Embryonic facial prominence (tissue), 1 donor: ENCODE data around the gene UVRAG.

Experiments
- DNase-seq: peaks from one replicate; pipeline ENCODE4 v3.0.0-alpha.2; 2016; ENCODE audit errors: extremely low spot score

UVRAG gene

DNA sequence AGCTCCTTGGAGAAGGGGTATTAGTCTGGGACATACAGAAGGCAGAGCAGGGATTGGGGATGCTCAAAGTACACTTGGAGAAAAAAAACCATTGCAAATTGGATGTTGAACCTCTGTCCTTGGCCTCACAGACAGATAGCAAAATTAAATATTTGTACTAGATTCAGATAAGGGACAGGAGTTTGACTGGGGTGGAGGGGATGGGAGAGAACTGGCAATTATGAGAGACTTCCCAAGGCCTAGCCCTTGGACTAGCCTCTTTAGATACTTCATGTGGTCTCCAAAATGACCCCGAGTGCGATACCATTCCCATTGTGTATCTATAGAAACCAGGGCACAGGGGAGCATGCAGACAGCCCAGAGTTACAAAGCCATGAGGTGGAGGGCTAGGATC, 30.9 kb upstream of the UVRAG start:
- no peak for DNase-seq

DNA sequence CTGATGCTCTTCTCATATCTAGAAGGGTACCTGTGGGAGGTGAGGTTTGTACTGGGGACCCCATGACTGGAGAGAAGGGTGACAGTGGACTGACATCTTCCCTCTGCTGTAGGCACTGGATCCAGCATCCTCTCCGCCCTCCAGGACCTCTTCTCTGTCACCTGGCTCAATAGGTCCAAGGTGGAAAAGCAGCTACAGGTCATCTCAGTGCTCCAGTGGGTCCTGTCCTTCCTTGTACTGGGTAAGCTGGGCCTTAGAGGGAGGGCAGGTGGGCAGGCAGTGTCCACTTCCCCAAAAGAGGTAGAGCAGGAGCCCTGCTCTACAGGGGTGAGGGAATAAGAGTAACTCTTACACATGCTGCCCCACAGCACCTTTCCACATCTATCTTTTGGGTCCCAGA, 30.5 kb upstream of the UVRAG start:
- no peak for DNase-seq

DNA sequence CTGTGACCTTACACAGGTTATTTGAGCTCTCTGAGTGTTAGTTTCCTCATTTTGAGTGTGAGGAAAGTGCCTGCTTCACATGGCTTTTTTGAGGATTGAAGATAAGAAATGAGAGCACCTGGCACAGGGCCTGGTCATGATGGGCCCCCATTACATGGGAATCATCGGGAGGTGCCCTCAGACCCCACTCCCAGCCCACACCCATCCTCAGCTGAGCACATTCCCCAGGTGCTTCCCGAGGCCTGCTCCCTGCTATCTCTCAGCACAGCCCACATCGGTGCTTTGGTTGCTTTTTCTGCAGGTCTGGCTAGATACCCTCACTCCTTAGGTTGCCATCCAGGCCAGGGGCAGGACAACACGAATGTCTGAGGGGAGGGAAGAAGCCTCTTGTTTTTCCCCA, 29.8 kb upstream of the UVRAG start:
- no peak for DNase-seq

DNA sequence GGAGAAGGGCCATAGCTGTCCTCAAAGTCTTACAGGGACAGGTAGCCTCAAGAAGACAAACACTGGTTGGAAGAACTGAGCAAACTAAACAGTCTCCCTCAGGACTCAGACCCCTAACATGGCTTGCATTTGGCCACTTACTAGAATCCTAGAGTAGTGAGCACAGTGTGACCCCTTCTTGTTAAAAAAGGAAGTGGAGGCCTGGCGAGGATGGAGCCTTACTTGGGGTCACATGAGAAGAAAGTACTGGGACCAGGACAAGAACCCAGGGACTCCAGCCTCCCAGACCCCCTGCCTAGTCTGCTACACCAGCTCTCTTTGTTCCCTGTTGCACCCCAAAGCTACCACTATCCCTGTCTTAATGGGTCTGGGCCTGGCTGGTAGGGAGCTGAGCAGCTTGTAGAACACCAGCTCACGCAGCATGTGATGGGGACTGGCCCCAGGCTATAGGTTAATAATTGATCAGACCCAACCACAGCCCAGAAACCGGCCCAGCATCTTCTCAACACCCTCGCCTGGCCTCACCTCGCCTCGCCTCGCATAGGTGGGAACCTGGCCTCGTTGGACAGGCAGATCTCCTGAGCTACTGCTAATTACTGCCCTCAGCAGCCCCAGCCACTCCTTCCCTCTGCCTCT, 28.8 kb upstream of the UVRAG start:
- DNase-seq, result no peak

DNA sequence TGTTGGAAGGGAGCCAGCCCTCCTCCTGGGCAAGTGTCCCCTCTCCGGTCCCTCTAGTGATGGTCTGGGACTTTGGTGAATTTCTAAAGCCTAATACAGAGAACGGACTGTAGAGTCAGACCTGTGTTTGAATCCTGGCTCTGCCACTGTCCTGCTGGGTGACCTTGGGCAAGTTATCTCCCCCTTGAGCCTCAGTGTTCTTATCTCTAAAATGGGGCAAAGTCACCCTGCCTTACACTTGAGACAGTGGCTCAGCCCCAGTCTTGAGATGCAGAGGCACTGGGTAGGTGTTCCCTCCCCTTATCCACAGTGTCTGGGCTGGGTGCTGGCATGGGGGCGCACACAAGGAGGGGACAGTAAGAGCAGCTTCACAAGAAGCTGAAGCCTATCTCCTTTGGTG, 25.5 kb upstream of the UVRAG start:
- DNase-seq, result no peak

DNA sequence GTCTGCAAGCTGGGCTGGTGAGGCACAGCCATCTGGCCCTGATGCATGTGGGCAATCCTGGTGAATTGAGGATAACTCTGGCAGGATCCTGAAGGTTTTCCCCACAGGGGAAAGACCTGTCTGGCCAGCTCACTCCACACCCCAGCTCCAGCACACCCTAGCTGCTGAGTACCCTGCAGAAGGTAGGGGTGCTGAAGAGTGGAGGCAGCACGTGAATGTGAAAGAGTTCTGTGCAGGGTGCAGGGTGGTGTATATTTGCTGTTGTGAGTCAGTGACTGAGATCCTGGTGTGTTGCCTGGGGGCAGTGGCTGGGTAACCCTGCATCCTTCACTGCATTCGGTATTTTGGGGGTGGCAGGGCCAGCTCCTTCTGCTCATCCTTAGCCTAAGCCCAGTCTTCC, 24.0 kb upstream of the UVRAG start:
- DNase-seq, result no peak

DNA sequence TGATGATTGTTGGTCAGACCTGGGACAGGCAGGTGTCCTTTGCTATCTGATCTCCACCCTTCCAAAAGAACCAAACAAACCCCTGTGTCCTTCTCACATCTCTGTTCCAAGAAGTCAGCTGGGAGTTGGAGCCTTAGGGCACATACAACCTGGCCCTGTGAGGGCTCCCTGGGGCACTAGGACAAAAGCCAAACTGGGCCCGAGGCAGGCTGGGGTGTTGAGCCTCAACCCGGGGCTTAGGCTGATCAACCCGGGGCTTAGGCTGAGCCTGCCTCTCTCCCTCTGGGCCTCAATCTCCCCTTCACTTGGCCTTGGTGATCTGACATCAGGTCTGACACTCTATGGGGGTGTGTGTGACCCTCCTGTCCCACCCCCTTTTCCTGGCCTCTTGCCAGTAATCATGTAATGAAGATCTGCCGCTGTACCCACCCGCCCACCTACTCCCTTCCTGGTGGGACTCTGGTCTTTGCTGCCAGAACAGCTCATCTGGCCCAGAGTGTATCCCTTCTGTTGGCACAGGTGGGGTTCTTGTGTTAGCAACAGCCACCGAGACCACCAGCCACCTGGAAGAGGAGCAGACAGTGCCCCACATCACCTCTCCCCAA, 22.8 kb upstream of the UVRAG start:
- DNase-seq, result no peak

DNA sequence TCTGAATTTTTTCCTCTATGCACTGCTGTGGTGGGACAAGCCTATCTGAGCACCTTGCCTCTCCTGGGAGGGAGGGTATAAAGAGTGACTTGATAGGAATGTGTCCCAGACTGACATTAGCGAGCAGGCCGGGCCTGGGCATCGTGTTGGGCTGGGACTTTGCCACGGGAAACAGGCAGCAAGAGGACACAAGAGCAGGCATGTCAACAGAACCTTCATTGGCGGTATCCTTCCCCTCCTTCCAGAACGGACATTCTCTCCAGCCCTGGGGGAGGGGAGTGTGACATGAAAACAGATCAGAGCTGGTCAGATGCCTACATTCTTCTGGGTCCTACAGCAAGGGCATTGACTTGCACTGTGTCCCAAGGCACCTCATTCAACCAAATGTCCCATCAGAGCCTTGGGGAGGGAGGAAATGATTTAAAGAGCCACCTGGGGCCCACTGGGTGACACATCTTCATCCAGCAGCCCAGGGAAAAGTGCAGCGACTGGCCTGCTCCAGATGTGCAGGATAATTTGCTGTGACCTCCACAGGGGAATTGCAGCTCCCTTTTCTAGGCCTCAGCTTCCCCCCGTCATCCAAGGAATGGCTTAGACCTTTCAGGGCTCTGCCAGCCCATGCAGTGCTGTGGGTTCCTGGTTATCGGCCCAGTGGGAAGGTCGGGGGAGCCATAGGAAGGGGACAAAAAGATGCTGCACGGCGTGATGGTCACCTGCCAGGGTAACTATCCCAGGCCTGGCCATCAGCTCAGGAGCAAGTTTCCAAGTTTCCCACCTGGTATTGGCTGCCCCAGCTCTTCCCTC, 21.8 kb upstream of the UVRAG start:
- DNase-seq, result no peak

DNA sequence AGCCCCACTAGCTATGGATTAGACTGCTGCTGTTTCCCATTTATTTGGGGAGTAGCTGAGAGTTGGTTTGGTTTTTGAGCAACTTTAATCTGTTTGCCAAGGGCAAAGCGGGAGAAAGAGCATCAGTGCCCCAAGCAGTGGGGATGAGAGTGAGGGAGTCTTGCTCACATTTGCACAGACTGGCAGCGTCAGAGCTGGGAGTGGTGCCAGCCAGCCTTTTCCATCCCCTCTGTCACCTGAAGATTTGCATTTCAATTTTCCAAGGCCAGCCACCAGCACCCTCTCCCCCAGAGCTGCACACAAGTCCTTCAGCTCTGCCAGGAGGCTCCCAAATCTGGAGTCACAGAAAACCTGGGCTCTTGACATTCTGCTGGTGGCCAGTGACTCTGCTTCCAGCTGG, 21.0 kb upstream of the UVRAG start:
- no peak for DNase-seq

DNA sequence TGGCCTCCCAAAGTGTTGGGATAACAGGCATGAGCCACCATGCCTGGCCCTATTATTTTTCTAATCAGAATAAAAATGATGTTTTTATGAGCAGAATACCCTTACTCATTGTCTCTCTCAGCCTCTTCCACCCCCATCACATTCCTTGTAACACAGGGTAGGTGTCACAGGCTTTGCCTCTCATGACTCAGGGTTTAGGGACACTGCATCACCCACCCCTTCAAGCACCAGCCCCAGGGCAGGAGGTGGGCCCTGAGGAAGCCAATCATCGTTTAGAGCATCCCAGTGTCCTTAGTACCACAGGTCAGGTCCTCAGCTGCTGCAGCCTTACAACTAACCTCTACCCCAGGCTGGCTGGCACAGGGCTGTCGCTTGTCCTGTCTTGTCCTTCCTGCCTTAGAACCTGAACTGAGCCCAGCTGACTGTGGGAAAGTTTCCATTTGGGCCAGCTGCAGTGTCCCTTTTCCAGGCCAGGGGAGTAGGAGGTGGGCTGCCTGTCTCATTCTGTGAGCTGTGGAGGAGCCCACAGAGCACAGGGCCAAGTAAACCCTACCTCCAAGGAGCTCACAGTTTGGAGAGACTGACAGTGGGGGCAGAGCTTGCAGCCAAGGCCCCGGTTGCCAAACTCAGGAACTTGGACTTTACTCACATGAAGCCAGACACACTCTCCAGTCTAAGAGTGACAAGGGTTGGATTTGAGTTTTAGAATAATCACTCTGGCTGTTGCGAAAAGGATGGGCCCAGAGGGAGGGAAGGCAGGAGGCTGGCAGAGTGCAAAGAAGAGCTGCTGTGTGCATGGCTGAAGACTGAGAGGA, 19.5 kb upstream of the UVRAG start:
- no peak for DNase-seq

DNA sequence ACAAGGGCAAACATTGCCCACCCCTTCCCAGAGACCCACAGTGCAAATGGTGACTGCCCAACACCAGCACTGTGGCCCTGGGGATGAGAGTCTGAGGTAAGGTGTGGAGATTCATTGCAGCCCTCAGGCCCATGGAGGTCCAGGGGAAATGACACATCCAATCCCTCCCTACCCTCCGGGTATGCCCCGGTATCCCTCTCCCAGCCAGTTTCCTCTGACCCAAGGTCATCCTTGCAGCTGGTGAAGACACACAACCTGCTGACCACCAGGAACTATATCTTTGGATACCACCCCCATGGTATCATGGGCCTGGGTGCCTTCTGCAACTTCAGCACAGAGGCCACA, 18.9 kb upstream of the UVRAG start:
- DNase-seq, result no peak

DNA sequence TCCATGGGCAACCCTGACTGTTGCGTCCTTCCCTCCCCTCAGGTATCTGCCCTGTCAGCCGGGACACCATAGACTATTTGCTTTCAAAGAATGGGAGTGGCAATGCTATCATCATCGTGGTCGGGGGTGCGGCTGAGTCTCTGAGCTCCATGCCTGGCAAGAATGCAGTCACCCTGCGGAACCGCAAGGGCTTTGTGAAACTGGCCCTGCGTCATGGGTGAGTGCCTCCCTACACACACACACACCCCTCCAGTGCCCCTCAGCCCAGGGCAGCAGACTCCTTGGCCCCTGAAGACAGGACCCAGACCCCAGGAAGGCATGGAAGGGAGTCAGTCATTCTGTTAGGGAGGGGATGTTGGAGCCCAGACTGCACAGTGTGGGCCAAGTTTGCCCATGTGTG, 17.9 kb upstream of the UVRAG start:
- no peak for DNase-seq

DNA sequence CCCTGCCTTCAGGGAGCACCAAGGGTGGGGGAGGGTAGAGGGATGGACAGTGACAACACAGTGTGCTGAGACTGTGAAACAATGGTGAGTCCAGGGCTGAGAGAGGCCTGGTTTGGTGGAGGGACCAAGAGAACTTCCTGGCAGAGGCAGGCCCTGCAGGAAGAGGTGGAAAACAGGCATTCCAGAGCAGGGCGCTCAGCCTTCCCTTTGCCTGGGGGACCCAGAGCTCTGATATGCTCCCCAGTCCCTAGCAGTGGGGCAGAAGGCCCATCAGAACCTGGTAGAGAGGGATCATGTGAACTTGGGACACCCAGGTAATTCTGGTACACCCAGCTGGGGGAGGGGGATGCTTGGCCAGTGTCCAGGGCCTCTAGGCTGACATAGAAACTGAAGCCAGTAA, 17.2 kb upstream of the UVRAG start:
- no peak for DNase-seq

DNA sequence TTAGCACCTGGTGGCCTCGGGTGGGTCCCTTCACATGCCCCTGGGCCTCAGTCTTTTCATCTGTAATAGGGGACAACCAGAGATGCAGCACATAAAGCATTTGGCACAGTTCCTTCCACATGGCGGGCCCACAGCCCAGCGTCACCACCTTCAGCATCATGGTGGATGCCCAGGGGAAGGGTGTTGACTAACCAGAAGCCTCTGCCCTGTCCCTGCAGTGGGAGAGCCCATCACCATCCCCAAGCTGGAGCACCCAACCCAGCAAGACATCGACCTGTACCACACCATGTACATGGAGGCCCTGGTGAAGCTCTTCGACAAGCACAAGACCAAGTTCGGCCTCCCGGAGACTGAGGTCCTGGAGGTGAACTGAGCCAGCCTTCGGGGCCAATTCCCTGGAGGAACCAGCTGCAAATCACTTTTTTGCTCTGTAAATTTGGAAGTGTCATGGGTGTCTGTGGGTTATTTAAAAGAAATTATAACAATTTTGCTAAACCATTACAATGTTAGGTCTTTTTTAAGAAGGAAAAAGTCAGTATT, 14.8 kb upstream of the UVRAG start:
- no peak for DNase-seq

DNA sequence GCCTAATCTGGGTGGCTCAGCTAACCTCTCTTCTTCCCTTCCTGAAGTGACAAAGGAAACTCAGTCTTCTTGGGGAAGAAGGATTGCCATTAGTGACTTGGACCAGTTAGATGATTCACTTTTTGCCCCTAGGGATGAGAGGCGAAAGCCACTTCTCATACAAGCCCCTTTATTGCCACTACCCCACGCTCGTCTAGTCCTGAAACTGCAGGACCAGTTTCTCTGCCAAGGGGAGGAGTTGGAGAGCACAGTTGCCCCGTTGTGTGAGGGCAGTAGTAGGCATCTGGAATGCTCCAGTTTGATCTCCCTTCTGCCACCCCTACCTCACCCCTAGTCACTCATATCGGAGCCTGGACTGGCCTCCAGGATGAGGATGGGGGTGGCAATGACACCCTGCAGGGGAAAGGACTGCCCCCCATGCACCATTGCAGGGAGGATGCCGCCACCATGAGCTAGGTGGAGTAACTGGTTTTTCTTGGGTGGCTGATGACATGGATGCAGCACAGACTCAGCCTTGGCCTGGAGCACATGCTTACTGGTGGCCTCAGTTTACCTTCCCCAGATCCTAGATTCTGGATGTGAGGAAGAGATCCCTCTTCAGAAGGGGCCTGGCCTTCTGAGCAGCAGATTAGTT, 14.2 kb upstream of the UVRAG start:
- DNase-seq, result no peak

DNA sequence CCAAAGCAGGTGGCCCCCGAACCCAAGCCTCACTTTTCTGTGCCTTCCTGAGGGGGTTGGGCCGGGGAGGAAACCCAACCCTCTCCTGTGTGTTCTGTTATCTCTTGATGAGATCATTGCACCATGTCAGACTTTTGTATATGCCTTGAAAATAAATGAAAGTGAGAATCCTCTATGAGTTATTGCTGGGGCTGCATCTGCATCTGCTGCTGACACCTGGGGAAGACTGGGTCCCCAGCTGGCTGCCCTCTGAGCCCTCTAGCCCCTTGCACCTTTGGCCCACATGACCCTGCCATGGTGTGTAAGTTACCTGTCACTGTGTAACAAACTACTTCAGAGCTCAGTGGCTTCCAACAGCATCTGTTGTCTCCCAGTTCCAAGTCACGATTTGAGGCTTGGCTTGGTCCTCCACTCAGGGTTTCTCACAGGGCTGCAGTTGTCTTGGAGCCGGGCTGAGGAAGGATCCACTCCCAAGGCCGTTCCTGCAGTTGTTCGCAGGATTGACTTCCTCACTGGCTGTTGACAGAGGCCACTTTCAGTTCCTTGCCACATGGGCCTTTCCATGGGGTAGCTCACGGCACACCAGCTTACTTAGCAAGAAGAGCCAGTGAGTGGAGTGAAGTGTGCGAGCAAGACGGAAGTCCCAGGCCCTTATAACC, 13.5 kb upstream of the UVRAG start:
- DNase-seq, result no peak

DNA sequence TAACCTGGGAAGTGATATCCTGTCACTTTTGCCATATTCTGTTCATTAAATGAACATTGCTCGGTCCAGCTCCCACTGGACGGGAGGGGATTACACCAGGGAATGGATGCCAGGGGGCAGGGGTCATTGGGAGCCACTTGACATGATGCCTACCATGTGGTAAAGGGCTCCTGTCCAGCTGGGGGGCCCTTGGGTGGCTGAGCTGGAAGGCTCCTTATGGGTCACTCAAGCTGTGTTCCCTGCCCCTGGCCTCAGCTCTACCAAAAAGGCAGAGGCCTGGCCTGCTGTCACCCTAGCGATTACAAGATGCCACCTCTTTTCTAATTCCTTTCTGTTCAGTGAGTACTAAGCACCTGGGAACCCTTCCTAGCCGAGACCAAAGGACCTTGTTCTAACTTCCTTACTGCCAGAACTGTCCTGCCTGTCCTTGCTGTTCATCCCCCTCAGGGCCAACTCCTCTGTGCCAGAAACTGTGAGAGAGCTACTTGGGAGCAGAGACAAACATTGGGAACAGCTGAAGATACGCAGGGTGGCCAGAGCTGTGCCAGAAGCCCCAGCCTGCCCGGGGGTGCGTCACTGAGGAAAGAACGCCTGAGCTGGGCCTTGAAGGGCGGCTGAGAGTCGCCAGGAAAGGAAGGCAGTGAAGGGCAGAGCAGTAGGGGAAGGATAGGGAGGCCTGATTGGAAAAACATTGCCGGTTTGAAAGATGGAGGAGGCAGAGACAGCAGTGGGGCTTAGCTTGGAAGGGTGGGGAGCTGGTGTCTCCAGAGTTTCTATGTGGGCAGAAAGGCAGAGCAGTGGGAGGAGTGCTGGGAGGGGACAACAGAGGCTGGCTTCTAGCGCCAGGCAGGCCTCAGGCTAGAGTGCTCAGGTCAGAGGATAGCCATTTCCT, 12.7 kb upstream of the UVRAG start:
- no peak for DNase-seq

DNA sequence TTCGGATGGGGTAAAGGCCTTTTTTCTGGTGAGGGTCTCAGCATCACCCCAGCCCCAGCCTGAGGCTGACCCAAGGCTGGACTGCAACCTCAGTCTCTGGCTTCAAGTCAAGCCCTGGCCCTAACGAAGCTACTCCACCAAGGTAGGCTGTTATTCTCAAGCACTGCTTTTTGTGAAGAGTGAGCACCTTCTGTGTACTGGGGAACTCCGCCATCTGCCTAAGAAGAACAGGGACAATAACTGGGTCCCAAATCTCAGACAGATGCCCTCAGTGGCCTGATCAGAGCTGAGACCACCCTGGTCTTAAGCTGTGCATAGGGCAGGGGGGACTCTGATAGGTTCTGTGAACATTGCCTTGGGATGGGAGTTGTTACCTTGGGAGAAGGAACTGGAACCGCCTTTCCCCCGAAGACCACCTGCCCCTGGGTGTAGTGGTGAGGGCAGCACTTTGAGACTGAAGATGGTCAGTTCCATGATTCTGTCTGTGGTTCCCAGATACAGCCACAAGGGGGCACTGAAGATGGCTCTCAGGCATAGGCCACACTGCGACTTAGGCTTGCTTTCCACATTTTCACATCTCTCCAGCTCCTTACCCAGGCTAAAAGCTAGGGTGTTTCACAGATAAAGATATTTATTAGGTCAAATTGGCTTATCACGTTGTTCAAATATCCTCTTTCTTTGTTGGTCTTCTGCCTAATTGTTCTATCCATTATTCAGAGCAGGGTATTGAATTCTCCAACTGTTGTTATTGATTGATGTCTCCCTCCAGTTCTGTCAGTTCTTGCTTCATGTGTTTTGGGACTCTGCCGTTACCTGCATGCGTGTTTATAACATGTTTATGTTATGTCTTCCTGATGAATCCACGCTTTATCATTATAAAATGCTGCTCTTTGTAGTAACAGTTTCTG, 11.8 kb upstream of the UVRAG start:
- no peak for DNase-seq

DNA sequence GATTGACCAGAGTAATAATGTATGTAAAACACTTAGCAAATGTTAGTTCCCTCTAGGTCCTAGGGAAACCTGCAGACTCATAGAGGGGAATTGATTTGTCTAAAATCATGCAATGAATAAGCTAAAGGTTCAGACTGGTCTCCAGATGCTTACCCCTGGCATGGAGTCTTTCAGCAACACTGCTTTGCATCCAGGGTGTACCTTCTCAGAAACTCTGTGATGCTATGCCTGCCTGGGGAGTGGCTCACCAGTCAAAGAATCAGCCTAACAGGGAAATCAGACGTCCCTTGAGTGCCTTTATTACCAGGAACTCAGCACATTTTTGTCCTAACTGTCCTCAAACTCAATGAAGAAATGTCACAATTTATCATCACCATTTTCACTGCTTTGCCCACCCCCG, 5.9 kb upstream of the UVRAG start:
- no peak for DNase-seq
